Raji (cell line): ENCODE measurements around the gene SPATA6L.

Source experiments
- POLR2A ChIP-seq: IDR thresholded peaks from 2 replicates; pipeline ENCODE4 v1.6.1; 2011; ENCODE audit warnings: low read depth, low read length, control low read depth; ENCODE audit not compliant: insufficient read depth

The SPATA6L gene

DNA sequence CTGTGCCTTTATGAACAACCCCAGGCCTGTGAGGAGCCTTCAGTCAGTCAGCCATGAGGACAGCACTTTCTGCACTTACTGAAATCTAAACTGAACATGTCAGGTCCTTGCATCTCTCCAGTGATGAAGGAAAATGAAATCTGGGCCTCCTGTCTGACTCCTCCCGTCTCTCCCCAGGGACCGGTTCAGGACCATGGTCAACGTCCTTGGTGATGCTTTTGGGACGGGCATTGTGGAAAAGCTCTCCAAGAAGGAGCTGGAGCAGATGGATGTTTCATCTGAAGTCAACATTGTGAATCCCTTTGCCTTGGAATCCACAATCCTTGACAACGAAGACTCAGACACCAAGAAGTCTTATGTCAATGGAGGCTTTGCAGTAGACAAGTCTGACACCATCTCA lies 81.1 kb downstream of the SPATA6L start:
- TF ChIP-seq POLR2A, result no peak

DNA sequence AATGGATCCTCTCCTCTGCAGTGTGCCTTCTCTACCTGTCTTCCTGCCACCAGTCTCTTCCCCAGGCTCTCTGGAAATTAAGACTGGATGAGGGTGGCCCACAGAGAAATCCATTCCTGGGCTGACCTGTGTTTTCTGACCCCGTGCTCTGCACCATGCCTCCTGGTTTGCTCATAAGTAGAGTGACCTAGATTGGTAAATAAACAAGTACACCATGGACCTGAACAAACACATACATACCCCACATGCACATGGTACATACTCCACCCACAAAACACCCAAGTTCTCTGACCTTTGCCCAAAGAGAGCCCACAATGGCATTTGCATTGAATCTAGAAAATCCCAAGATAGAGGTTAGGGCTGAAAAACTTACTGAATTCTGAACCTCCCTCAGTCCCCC lies 81.6 kb downstream of the SPATA6L start:
- TF ChIP-seq POLR2A, result no peak

DNA sequence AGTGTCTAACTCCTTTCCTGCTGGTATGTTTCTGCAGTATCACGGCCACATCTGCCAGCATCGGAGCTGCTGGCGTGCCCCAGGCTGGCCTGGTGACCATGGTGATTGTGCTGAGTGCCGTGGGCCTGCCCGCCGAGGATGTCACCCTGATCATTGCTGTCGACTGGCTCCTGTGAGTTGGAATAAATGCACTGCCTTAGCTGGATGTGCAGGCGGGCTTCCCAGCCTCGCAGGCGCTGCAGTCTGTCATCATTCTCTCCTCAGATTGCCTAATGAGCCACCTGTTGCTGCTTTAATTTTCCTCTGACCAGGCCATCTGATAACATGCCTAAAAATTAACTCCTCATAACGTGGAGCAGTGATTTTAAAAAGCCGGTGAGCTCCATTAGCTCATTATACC lies 83.3 kb downstream of the SPATA6L start:
- TF ChIP-seq POLR2A, result no peak

DNA sequence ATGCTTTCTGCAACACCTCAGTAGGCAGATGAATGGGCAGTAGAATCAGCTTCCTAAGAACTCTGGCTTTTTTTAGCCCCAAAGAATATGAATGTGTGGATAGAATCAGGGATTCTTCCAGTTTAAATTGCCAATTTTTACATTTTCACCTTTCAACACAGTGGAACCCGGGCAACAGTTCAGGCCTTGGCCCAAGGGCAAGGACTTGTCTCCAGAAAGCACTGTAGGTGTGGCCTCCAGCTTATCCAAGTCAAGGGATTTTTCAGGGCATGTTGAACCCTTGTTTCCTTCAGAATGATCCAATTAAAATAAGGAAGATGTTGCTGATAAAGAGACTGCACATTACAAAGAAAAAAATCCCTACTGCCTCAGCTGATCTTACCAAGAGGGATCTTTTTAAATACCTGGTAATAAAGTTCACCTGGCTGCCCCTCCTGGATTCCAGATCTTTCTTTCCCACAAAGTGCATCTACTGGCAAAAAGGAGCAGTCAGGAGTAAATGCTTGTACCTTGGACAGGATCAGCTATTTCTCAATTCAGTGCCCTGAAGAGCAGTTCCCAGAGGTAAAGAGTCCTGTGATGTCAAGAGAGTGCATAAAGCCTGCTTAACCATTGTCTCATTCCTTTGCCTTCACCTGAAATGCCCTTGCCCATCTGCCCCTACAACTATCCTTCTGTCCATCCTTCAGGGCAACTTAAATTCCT lies 84.3 kb downstream of the SPATA6L start:
- TF ChIP-seq POLR2A, result no peak

DNA sequence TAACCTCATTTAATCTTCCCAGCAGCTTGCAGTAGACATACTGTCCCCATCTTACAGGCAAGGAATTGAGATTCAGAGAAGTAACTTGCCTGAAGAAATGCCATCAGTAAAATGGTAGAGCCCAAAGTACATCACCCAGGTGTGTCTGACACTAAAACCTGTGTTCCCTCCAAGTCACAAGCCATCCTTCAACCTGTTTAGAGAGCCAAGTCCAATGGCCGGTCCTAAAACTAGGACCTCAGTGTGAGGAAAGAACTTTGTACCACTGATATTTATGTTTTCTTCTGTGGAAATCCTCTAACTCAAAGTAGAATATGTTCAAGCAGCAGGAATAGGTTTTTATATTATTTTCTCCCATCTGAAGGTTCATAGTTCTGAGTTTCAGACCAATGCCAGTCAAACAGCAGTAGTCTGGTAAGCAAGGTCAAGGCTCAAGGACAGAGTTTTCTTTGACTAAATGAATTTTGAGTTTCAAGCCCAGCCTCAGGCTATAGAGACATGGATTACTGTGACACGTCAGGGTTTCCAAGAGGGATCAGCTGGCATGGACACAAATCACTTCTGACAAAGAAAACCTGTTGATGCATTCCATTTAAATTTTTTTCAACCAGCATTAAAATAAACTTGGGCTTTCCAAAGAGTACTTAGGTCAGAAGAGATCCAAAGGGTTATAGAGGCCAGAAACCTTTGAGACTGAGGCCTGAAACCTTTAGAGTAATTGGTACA lies 85.1 kb downstream of the SPATA6L start:
- no peak for TF ChIP-seq POLR2A

DNA sequence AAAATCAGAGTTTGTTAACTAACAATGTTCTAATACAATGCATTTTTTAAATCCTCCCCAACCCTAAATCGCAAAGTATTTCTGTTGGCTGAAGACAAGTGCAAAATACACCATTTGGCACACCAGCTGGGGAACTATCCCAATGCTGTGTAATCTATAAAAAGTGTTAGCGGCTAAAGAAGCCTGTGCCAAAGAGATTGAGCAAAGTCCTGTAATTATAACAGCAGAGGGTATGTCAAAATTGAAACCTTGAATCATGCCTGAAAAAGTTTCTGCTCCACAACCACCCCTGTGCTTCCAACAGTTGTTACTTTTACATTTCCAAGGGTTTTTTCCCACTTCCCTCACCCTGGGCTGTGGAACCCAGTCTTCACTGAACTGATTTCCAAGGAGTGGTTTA lies 87.3 kb downstream of the SPATA6L start:
- TF ChIP-seq POLR2A, result no peak

DNA sequence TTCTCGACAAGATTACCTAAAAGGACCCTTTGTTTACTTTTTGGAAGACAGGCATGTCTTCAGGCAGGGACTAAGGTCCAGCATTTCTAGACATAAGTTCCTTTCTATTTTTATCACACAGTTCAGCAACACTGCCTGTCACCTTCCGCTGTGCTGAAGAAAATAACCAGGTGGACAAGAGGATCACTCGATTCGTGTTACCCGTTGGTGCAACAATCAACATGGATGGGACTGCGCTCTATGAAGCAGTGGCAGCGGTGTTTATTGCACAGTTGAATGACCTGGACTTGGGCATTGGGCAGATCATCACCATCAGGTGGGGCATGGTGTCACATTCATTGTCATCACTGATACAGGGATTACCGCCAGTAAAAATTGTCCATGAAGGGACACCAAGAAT lies 89.8 kb downstream of the SPATA6L start:
- no peak for TF ChIP-seq POLR2A

DNA sequence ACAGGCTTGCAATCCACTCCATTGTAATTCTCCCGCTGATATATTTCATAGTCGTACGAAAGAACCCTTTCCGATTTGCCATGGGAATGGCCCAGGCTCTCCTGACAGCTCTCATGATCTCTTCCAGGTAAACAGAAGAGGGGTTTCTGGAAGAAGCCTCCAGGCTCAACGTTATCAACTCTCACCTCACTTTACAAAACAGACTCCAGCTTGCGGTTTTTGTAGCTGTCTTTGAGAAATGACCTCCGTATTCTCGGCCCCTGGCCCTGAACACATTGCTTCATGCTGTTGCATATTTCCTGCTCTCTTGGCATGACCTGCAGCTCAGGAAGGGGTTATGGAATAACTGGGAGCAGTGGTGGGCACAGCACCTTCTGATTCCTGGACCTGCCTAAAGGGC lies 90.3 kb downstream of the SPATA6L start:
- no peak for TF ChIP-seq POLR2A

DNA sequence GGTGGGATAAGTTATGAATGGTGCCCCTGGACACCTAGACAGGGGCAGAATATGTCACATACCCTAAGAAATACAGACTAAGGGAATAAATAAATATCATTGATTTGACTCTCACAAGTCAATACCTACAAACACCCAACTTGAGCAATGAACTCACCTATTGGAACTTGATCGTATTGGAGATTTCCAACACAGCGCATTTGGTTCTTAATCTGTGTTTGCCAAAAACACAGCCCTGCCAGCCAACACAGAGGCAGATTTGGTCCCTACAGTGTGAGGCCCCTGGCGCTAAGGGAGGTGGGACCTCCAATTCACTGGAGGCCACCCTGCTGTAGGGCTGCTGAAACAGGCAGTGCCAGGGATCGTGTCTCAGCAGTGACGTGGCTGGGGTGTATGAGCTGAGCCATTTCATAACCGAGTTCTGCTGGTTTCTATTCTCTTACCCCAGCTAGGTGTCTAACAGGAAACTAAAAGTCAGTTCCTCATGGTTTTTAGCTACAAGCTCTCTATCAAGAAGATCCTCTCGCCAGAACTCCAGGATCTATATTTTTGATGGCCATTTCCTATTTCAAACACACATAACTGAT lies 91.5 kb downstream of the SPATA6L start:
- no peak for TF ChIP-seq POLR2A

DNA sequence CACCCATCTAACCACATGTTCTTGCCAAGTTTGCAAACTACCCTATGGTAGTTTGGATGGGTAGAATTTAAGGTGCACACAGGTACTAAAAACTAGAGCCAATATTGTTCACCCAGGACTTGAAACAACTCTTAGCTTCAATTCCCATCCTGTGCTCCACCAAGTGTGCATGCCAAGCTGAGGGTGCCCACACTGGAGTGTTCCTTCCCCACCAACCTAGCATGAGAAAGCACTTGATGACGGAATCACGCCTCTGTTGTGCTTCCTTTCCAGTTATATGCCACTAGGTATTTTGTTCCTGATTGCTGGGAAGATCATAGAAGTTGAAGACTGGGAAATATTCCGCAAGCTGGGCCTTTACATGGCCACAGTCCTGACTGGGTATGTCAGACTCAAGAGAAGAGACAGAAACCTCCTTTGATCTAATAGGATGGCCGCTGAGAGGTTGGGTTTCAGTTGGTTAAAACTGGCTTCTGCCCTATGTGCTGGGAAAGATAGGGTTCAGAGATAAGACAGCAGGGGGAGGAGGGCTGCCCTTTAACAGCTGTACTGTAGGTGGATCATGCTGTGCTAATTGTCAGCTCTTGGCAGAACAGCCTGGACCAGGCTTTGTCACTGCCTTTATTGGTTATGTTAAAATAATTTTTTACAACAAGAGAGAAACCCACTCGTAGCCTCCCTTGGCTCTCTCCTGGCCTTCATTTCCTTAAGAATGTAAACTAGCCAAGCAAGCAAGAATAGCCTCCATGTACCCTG lies 92.5 kb downstream of the SPATA6L start:
- no peak for TF ChIP-seq POLR2A

DNA sequence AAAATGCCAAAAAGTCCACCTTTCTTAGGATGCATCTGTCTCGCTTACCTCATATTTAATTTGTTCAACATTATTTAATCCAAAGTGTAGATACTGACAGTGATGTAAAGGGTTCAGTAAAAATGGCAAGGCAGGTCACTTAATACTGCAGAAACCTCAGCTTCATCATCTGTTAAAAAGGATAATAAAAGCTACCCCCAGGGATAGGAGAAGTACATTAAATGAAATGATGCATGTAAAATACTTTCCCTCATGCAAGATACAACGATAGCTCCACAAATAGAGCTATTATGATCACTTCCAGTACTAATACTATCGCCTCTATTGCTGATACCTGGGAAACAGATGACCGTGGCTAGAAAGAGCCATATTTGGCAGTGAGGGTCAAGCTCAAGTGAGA lies 93.1 kb downstream of the SPATA6L start:
- no peak for TF ChIP-seq POLR2A

DNA sequence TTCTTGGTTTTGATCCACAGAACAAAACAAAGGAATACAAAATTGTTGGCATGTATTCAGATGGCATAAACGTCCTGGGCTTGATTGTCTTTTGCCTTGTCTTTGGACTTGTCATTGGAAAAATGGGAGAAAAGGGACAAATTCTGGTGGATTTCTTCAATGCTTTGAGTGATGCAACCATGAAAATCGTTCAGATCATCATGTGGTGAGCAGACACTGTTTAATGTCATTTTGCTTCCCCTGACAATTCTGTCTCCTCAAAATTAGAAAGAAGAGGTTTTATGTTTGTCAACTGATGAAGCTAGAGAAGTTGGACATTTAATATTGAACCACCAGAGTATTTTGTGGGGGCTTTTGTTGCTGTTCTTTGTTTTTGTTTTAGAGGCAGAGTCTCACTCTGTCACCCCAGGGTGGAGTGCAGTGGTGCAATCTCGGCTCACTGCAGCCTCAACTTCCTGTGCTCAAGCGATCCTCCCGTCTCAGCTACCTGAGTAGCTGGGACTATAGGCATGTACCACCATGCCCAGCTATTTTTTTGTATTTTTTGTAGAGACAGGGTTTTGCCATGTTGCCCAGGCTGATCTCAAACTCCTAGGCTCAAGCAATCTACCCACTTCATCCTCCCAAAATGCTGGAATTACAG lies 94.0 kb downstream of the SPATA6L start:
- TF ChIP-seq POLR2A, result no peak

DNA sequence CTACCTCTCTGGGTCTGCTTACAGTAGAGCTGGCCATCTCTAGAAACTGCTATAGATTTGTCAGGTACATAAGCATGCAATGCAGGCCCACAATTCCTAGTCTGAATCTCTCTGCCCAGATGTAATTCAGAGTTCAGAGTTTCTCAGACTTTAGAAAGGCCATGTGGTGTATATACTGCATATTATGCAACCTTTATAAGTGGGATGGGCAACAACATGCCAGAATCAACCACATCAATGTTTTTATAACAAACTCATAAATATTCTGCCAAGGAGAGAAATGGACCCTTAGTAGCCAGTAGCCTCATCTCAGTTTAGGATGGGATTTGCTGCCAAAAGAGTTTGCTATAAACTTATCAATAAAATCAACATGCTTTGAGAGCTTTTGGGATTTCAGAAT lies 97.2 kb downstream of the SPATA6L start:
- TF ChIP-seq POLR2A, result no peak

DNA sequence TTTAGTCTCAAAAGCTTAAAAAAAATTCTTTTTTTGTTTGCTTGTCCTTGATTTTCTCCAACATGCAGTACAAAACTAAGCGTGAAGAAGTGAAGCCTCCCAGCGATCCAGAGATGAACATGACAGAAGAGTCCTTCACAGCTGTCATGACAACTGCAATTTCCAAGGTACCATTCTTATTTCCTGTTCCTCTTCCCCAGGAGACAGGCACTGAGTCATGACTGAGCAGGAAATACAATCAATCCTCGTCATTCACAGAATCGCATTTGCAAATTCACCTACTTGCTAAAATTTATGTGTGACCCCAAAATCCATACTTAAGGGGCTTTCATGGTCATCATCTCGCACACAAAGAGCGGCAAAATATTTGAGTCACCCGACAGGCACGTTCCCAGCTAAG lies 98.7 kb downstream of the SPATA6L start:
- no peak for TF ChIP-seq POLR2A

DNA sequence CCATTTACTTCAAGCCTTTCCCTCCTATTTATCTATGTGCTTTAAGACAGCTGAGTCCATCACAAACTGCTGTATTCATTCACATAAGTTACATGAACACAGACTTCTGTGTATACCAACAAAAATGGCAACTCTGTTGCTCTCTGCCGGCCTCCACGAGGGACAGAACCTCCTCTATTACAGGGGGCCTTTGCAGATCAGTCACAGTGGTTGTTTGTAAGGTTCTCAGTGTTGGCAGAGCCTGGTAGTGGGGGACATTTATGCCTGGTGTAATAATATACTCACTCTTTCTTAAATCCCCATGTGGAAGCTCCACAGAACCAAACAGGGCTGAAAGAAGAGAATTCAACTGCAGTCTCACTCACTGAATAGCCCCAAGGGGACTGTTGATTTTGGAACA lies 99.5 kb downstream of the SPATA6L start:
- no peak for TF ChIP-seq POLR2A
